Upper lobe of left lung (tissue), 4 donors: ENCODE data around the gene CHCHD6.

Experiments used
- CTCF ChIP-seq, 6 experiments: fragments of 450-650 bp in 4 of 6; fragments of 200-600 bp in 2 of 6; sonication (generic) in 2 of 6; IDR thresholded peaks; one replicate each; pipeline ENCODE4 v1.5.1; 2016 to 2019; ENCODE audit warnings: antibody characterized with exemption in 6 of 6
- EP300 ChIP-seq, 4 donors: sonication (generic); formaldehyde crosslinking; IDR thresholded peaks; one replicate each; pipeline ENCODE4 v1.5.1; 2017; ENCODE audit warnings: antibody characterized with exemption in 4 of 4, control low read depth in 2 of 4
- POLR2A ChIP-seq, 4 donors: fragments of 450-650 bp; IDR thresholded peaks; one replicate each; pipeline ENCODE4 v1.5.1; 2016 to 2017; ENCODE audit warnings: antibody characterized with exemption in 4 of 4, mild to moderate bottlenecking in 2 of 4

GRCh38 chr3:126970921-126971320 lies 266.9 kb downstream of the CHCHD6 start:
- no peak for TF ChIP-seq EP300 (IDR thresholded peaks at IDR 0.05)
- TF ChIP-seq CTCF (IDR thresholded peaks at IDR 0.05), result no peak
- no peak for TF ChIP-seq POLR2A (IDR thresholded peaks at IDR 0.05)
